SK-N-MC (cell line): ENCODE measurements around the gene JAKMIP1.

ENCODE experiments used
- EZH2 ChIP-seq: fragments of 200-600 bp; sonication (generic); IDR thresholded peaks from one replicate; pipeline ENCODE4 v1.6.1; 2017; ENCODE audit warnings: antibody characterized with exemption
- POLR2AphosphoS5 ChIP-seq: IDR thresholded peaks from 2 replicates; pipeline ENCODE4 v1.6.1; 2012; ENCODE audit warnings: mild to moderate bottlenecking, low read depth, low read length, borderline replicate concordance

DNA sequence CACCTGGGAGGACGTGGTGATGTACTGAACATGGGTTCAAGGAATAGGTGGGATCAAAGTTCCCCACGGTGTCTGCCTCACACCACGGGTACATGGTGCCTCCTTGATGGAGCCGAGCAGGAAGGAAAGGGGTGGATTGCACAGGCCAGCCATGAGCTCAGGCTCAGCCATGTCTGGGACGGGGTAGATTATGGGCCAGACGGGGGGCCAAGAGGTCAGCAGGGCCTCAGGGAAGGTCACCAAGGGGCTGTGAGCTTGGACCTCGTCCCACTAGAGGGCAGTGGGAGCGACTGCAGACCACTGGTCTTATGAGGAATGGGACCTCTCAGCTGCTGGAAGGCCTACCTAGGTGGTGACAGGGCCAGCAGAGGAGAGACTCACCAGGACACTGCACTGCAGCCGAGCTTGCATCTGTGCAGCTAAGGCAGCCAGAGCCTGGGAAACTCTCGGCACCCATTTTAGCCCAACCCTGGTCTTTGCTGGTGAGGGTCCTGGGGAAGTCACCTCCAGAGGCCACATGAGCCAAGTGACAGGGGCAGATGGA is 38.4 kb downstream of the JAKMIP1 start:
- TF ChIP-seq POLR2AphosphoS5 (no peak), EZH2 (no peak)
